K562 (cell line): ENCODE data around the gene NNAT. TPM values are rescaled to one million over a fixed set of nuclear protein-coding genes. Genes with fewer than 3 reads are reported as not detected.
A peak's percentile ranks its signal among the peaks of the same experiment; 100 is the strongest.

Experiments used
- ATAC-seq: fragments of 200-7000 bp; cut with Tn5 transposase; 3 replicates; pipeline ENCODE4 v1.9.1; 2020; ENCODE audit warnings: moderate library complexity
- BruUV-seq: library from RNA; stranded (reverse); fragments of 400-500 nt; replicated peaks from 2 replicates; lab custom pipeline; 2021; lab: Mats Ljungman, UMichigan
- CTCF ChIA-PET: fragments of 300-600 bp; formaldehyde crosslinking; extraction: SDS; loops from one replicate; lab custom pipeline; 2021; ENCODE audit warnings: low intra/inter-chr PET ratio; lab: Yijun Ruan, JAX
- POLR2A ChIA-PET: fragments of 300-600, 350-650 bp; sonication (Branson Sonifier 250); formaldehyde crosslinking; extraction: SDS; loops from one replicate; lab custom pipeline; 2021; ENCODE audit warnings: antibody characterized with exemption, inconsistent platforms; lab: Yijun Ruan, JAX
- DNase-seq, 4 experiments: peaks; one replicate each; pipeline versions ENCODE4 v3.0.0 to v3.0.0-alpha.2; 2011 to 2018; ENCODE audit warnings: low spot score in 3 of 4, mixed read lengths in 3 of 4; ENCODE audit errors: extremely low read depth in 1 of 4
- FAIRE-seq: peaks from 2 replicates; lab custom pipeline; 2011; peaks lifted over from hg19 to GRCh38; lab: Jason Lieb, UNC
- H2AFZ ChIP-seq: 2 replicates; pipeline ENCODE4 v1.6.0; 2011; ENCODE audit warnings: low read depth, low read length, control low read depth, inconsistent platforms
- H3K27ac ChIP-seq: fragments of 200-600 bp; 3 replicates; pipeline ENCODE4 v1.8.0; 2011; ENCODE audit warnings: low read depth, mild to moderate bottlenecking, control low read depth, inconsistent platforms, low read length, moderate library complexity, mixed read lengths; ENCODE audit errors: extremely low read depth
- H3K27me3 ChIP-seq, 2 experiments: fragments of 300-600 bp in 1 of 2; 2 replicates in 1 of 2; 3 replicates in 1 of 2; pipeline versions ENCODE4 v1.6.0 to v1.8.0; 2011; ENCODE audit warnings: inconsistent platforms in 2 of 2, low read length in 2 of 2, mild to moderate bottlenecking in 1 of 2, mixed read lengths in 1 of 2, moderate library complexity in 1 of 2; ENCODE audit not compliant: control insufficient read depth in 2 of 2, insufficient read depth in 2 of 2
- H3K36me3 ChIP-seq: fragments of 300-600 bp; 3 replicates; pipeline ENCODE4 v1.8.0; 2011; ENCODE audit warnings: mild to moderate bottlenecking, low read length, inconsistent platforms; ENCODE audit not compliant: control insufficient read depth, insufficient read depth
- H3K4me1 ChIP-seq, 2 experiments: fragments of 200-600 bp in 1 of 2; replicated peaks in 1 of 2; 2 replicates in 1 of 2; 3 replicates in 1 of 2; pipeline versions ENCODE4 v1.5.1 to v1.8.0; 2011; ENCODE audit warnings: inconsistent platforms in 2 of 2, low read length in 2 of 2, mild to moderate bottlenecking in 1 of 2, mixed read lengths in 1 of 2, moderate library complexity in 1 of 2; ENCODE audit not compliant: control insufficient read depth in 2 of 2, insufficient read depth in 2 of 2
- H3K4me2 ChIP-seq: 2 replicates; pipeline ENCODE4 v1.6.1; 2011; ENCODE audit warnings: low read length, control low read depth, inconsistent platforms, mixed read lengths; ENCODE audit not compliant: insufficient read depth
- H3K4me3 ChIP-seq: fragments of 200-600 bp; sonication (generic), shearing (Covaris generic); 2 replicates; pipeline ENCODE4 v1.5.1; 2016; ENCODE audit warnings: control low read depth, inconsistent platforms
- H3K79me2 ChIP-seq: fragments of 200-600 bp; 3 replicates; pipeline ENCODE4 v1.8.0; 2011; ENCODE audit warnings: low read length, inconsistent platforms; ENCODE audit not compliant: control insufficient read depth, insufficient read depth
- H3K9ac ChIP-seq, 2 experiments: 2 replicates each; pipeline versions ENCODE4 v1.6.0 to v1.6.1; 2011; ENCODE audit warnings: low read depth in 2 of 2, low read length in 2 of 2, control low read depth in 1 of 2, inconsistent platforms in 1 of 2, mild to moderate bottlenecking in 1 of 2, mixed read lengths in 1 of 2; ENCODE audit not compliant: insufficient read depth in 1 of 2
- H3K9me1 ChIP-seq: one replicate; pipeline ENCODE4 v1.6.0; 2011; ENCODE audit warnings: inconsistent platforms, mild to moderate bottlenecking, low read length, moderate library complexity; ENCODE audit not compliant: control insufficient read depth, insufficient read depth
- H3K9me3 ChIP-seq: replicated peaks from 2 replicates; pipeline ENCODE4 v1.5.1; 2011; ENCODE audit warnings: low read depth, low read length, inconsistent platforms; ENCODE audit not compliant: control insufficient read depth, insufficient read depth
- H4K20me1 ChIP-seq: replicated peaks from 2 replicates; pipeline ENCODE4 v1.6.1; 2011; ENCODE audit warnings: low read length, inconsistent platforms, mixed read lengths; ENCODE audit not compliant: control insufficient read depth, insufficient read depth
- ARHGAP35 ChIP-seq: fragments of 450-650 bp; IDR thresholded peaks from 2 replicates; pipeline ENCODE4 v1.6.1; 2018; ENCODE audit not compliant: partially characterized antibody
- CBX2 ChIP-seq: fragments of 200-600 bp; sonication (generic); IDR thresholded peaks from one replicate; pipeline ENCODE4 v1.6.1; 2012; ENCODE audit warnings: mild to moderate bottlenecking, low read length, inconsistent platforms; ENCODE audit not compliant: insufficient read depth, poor library complexity, severe bottlenecking
- E4F1 ChIP-seq: fragments of 250-450 bp; sonication (Bioruptor Pico); IDR thresholded peaks from 2 replicates; pipeline ENCODE4 v1.5.0; 2021; ENCODE audit warnings: mild to moderate bottlenecking, borderline replicate concordance
- GTF2E2 ChIP-seq: fragments of 200-800 bp; sonication (Bioruptor generic); IDR thresholded peaks from 2 replicates; pipeline ENCODE4 v1.6.1; 2016; ENCODE audit warnings: missing genetic modification characterization, missing compliant biosample characterization
- PCBP2 ChIP-seq: fragments of 200-400 bp; formaldehyde crosslinking; IDR thresholded peaks from 2 replicates; pipeline ENCODE4 v1.6.1; 2018; ENCODE audit warnings: low read length, low read depth, mild to moderate bottlenecking, moderate library complexity; ENCODE audit not compliant: poor library complexity, severe bottlenecking
- SAFB ChIP-seq: fragments of 200-400 bp; formaldehyde crosslinking; IDR thresholded peaks from 2 replicates; pipeline ENCODE4 v1.6.1; 2017; ENCODE audit warnings: low read depth, low read length, borderline replicate concordance
- TRIM25 ChIP-seq: fragments of 450-650 bp; IDR thresholded peaks from 2 replicates; pipeline ENCODE4 v1.7.0; 2016; ENCODE audit warnings: borderline replicate concordance
- ZNF586 ChIP-seq: fragments of 450-650 bp; formaldehyde crosslinking; conservative IDR thresholded peaks from 2 replicates; pipeline ENCODE4 v1.4.0; 2020; ENCODE audit warnings: mild to moderate bottlenecking, moderate library complexity
- WGBS: fragments of 100-300 bp; shearing (Covaris generic); methylation state at CpG from one replicate; pipeline ENCODE4 v1.1.6; 2016; ENCODE audit warnings: low coverage, mixed read lengths; ENCODE audit not compliant: insufficient coverage; ENCODE audit errors: missing lambda C conversion rate; 5-methylcytosine and 5-hydroxymethylcytosine counted together
- in situ Hi-C: fragments of 300-500 bp; cut with MboI; formaldehyde crosslinking; loops from 4 replicates; pipeline ENCODE4 v1.15.0; 2018; ENCODE audit warnings: inconsistent platforms, mixed read lengths
- intact Hi-C: fragments of 100-400 bp; cut with micrococcal nuclease; formaldehyde crosslinking; loops from 2 replicates; pipeline ENCODE4 v1.14.2; 2022
- polyA plus RNA-seq, 8 experiments: library from polyadenylated mRNA; depleted of rRNA in 4 of 8; stranded (reverse) in 5 of 8; unstranded in 3 of 8; fragments of >200 nt; fragmentation: Nextera tagmentation in 2 of 8; fragmentation: Illumina TruSeq in 1 of 8; extraction: Ambion mirVana in 2 of 8; extraction: Trizol in 1 of 8; gene quantifications; 2 replicates each; pipeline versions ENCODE4 v1.2.1 to v1.2.3, GENCODE V29; 2011 to 2014; ENCODE audit warnings: inconsistent platforms in 1 of 8, missing spikeins in 1 of 8
- total RNA-seq, 7 experiments: library from RNA; depleted of rRNA in 6 of 7; stranded (reverse); fragments of >200 nt in 6 of 7; fragmentation: Illumina TruSeq in 2 of 7; extraction: Trizol in 2 of 7; gene quantifications; 2 replicates each; pipeline versions ENCODE4 v1.2.1 to v1.2.3, GENCODE V29; 2011 to 2021; ENCODE audit warnings: low replicate concordance in 1 of 7

The NNAT gene
- total and polyA plus RNA-seq, 9 of the 15 experiments (the other 6 are each of a cell fraction or from before 2014, with no cell fraction given) = 0.13 TPM; not detected in 8

- WGBS = 56% methylated on average over 5 of the region's 5 CpGs
- Histone ChIP-seq H4K20me1 (no peaks in the 10 kb centered on the region; the same call in 1 of the 2 replicates), H3K79me2 (peaks cover 49% of the 10 kb centered on the region), H3K27me3 (no peaks in the 10 kb centered on the region), H3K9ac (no peak overlapping the region), H3K4me2 (no peak overlapping the region), H2AFZ (no peak overlapping the region), H3K4me1 (peaks cover 28 to 32% of the 10 kb centered on the region in 2 experiments)
- POLR2A ChIA-PET = interaction anchor here (0.6 to 1.5 kb wide), 3 partner anchors 13 to 249 kb away, joined by 3 to 7 read pairs (median 3); no protein-coding TSS in a partner anchor
- no peak for ATAC-seq
- no peak for DNase-seq
- TF ChIP-seq PCBP2 (no peak), ARHGAP35 (no peak), E4F1 (CRISPR knock-in tag) (no peak), ZNF586 (CRISPR knock-in tag) (no peak), CBX2 (no peak), SAFB (no peak), TRIM25 (no peak), GTF2E2 (0 out of 2 replicates have a peak, but pooled peaks have one; percentile 24)
- TF ChIP-seq, all 486 proteins: peak for 1
- intact Hi-C loops (loop anchor here (5.0 kb wide), 1 partner anchor 134 kb away; no protein-coding TSS in a partner anchor), in situ Hi-C loops (loop anchor here (5.0 kb wide), 1 partner anchor 254 kb away; no protein-coding TSS in a partner anchor)
- Histone ChIP-seq H3K9me3 (no peaks in the 10 kb centered on the region; the same call in 1 of the 2 replicates), H3K27ac (no peak overlapping the region), H3K36me3 (peaks cover 9% of the 10 kb centered on the region; the same call in 1 of the 3 replicates), H3K9me1 (peaks cover 4% of the 10 kb centered on the region), H3K4me3 (no peak overlapping the region)
- FAIRE-seq = no peak
- CTCF ChIA-PET = no interaction called here
- no TSS peak for BruUV-seq
These were observed 4.8 kb downstream of the NNAT start for GRCh38 chr20:37525810-37526209.
